Measurements from ENCODE around the gene SARM1. TPM values are rescaled to one million over a fixed set of nuclear protein-coding genes. Genes with fewer than 3 reads are reported as not detected.

Gene SARM1
- total and polyA plus RNA-seq, 9 of the 15 experiments (the other 6 are each of a cell fraction or from before 2014, with no cell fraction given) = 0.04 to 0.55 (median 0.11) TPM; not detected in 2

DNA sequence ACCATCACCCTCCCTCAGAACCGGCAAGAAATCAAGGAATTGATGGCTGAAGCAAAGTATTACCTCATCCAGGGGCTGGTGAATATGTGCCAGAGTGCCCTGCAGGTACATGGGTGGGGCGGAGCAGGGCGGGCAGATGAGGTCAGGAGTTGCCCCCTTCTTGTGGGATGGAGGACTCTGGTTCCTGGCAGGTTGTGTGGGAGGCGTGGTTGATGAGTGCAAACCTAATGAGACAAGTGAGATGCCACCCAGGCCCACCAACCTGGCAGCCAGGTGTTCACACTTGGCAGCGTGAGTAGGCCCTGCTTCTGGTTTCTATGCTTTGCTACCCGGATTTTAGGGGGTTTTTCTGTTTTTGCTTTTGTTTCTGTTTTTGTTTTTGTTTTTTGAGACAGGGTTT is 31.1 kb upstream of the SARM1 start (continued):
- no peak for TF ChIP-seq KAT7 (CRISPR knock-in tag; IDR thresholded peaks at IDR 0.05; ENCODE audit: borderline replicate concordance)
- TF ChIP-seq FOXA3 (CRISPR knock-in tag; conservative IDR thresholded peaks at IDR 0.05 in 1 of 2, IDR thresholded peaks at IDR 0.05 in 1 of 2) = no peak
- TF ChIP-seq POLR2A (conservative IDR thresholded peaks at IDR 0.05) = no peak

GRCh38 chr17:28341516-28341915 is 30.0 kb upstream of the SARM1 start:
- no TSS peak for BruUV-seq (replicated peaks)
- no peak for FAIRE-seq

More at GRCh38 chr17:28341516-28341915, 30.0 kb upstream of the SARM1 start:
- in situ Hi-C loops (cut with MboI) (no loop called here), intact Hi-C loops (cut with micrococcal nuclease) (no loop called here)
- Histone ChIP-seq H3K27me3 (ENCODE audit: control insufficient read depth in 2 of 2, insufficient read depth in 2 of 2, low read length in 2 of 2) (no peaks in the 10 kb centered on the region), H3K36me3 (ENCODE audit: control insufficient read depth, insufficient read depth, low read length) (peaks cover 63% of the 10 kb centered on the region), H3K4me2 (ENCODE audit: insufficient read depth, low read length) (no peak overlapping the region), H4K20me1 (replicated peaks; ENCODE audit: control insufficient read depth, insufficient read depth, low read length) (peaks cover 5% of the 10 kb centered on the region; the same call in 1 of the 2 replicates), H3K4me1 (replicated peaks in 1 of 2; ENCODE audit: control insufficient read depth in 2 of 2, insufficient read depth in 2 of 2, low read length in 2 of 2) (peaks cover 7 to 8% of the 10 kb centered on the region in 2 experiments; a peak in 4 of 5 replicates), H2AFZ (ENCODE audit: low read depth, low read length) (no peak overlapping the region), H3K27ac (ENCODE audit: extremely low read depth, low read depth, low read length) (no peak overlapping the region), H3K9me3 (replicated peaks; ENCODE audit: control insufficient read depth, insufficient read depth, low read depth, low read length) (no peaks in the 10 kb centered on the region), H3K9me1 (ENCODE audit: control insufficient read depth, insufficient read depth, low read length) (peaks cover 2% of the 10 kb centered on the region), H3K9ac (ENCODE audit: insufficient read depth in 1 of 2, low read depth in 2 of 2, low read length in 2 of 2) (no peak overlapping the region; a peak in 1 of 4 replicates), H3K4me3 (no peak overlapping the region), H3K79me2 (ENCODE audit: control insufficient read depth, insufficient read depth, low read length) (peaks cover 11% of the 10 kb centered on the region)
- TF ChIP-seq SIN3B (IDR thresholded peaks at IDR 0.05; ENCODE audit: low read depth) = no peak
- no peak for TF ChIP-seq ATF1 (CRISPR knock-in tag; IDR thresholded peaks at IDR 0.05)
- no peak for TF ChIP-seq ATF1 (tag; IDR thresholded peaks at IDR 0.05)
- TF ChIP-seq, protein P1, sequence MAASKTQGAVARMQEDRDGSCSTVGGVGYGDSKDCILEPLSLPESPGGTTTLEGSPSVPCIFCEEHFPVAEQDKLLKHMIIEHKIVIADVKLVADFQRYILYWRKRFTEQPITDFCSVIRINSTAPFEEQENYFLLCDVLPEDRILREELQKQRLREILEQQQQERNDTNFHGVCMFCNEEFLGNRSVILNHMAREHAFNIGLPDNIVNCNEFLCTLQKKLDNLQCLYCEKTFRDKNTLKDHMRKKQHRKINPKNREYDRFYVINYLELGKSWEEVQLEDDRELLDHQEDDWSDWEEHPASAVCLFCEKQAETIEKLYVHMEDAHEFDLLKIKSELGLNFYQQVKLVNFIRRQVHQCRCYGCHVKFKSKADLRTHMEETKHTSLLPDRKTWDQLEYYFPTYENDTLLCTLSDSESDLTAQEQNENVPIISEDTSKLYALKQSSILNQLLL (CRISPR knock-in tag; IDR thresholded peaks at IDR 0.05; ENCODE audit: borderline replicate concordance) = no peak
- DNase-seq (ENCODE audit: extremely low read depth in 1 of 4, low spot score in 3 of 4) = no peak
- CTCF ChIA-PET (ENCODE audit: low intra/inter-chr PET ratio) = no interaction called here
- POLR2A ChIA-PET = interaction anchor here (0.6 kb wide), 2 partner anchors 242 to 337 kb away, joined by 3 read pairs; no protein-coding TSS in a partner anchor
- no peak for ATAC-seq
- 86% methylated on average over 10 of the region's 11 CpGs for WGBS (ENCODE audit: insufficient coverage, low coverage, missing lambda C conversion rate)

All from K562 (cell line).